HUES6 (cell line): ENCODE data around the gene OR52E5.

Experiments
- H3K27ac ChIP-seq: 2 replicates; pipeline ENCODE4 v1.7.0; 2013; ENCODE audit warnings: low read depth, mild to moderate bottlenecking, low read length, inconsistent platforms
- H3K27me3 ChIP-seq: 2 replicates; pipeline ENCODE4 v1.6.1; 2013; ENCODE audit warnings: low read length; ENCODE audit not compliant: control insufficient read depth, insufficient read depth
- H3K36me3 ChIP-seq: 2 replicates; pipeline ENCODE4 v1.6.1; 2013; ENCODE audit warnings: low read length; ENCODE audit not compliant: control insufficient read depth, insufficient read depth
- H3K4me1 ChIP-seq: 2 replicates; pipeline ENCODE4 v1.6.1; 2013; ENCODE audit warnings: low read length; ENCODE audit not compliant: control insufficient read depth, insufficient read depth
- H3K4me3 ChIP-seq: 2 replicates; pipeline ENCODE4 v1.5.1; 2013; ENCODE audit warnings: low read depth, low read length
- H3K9ac ChIP-seq: one replicate; pipeline ENCODE4 v1.6.1; 2013; ENCODE audit warnings: mild to moderate bottlenecking, low read length
- H3K9me3 ChIP-seq: 2 replicates; pipeline ENCODE4 v1.6.1; 2013; ENCODE audit warnings: low read depth, low read length; ENCODE audit not compliant: control insufficient read depth, insufficient read depth

The OR52E5 gene

GRCh38 chr11:5892908-5893307 is at the start of gene OR52E5:
Gene OR52E5 (plus strand): TSS chr11:5893208. CDS start chr11:5900777, 7,569 bp downstream.
- no peaks in the 10 kb centered on the region for H3K27me3 ChIP-seq
- H3K9ac ChIP-seq: no peak within 1 kb of the TSS

DNA sequence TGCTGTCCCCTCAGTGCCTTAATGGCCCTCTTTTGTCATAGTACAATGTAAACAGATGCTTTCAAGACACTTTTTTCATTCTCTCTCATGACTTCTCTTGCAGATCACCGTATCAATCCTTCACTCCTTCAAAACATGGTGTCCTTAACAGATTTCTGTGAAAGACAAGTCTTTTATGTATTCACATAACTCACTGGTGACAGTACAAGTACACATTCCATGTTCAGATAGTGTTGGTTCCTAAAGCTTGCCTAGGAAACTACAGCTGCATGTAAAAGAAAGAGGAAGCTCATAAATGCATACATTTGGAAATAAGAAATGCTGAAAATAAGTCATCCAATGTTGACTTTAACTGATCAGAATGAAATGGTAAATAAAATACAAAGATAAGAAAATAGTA is 46.3 kb upstream of the OR52E5 start:
- Histone ChIP-seq H3K9me3 (no peaks in the 10 kb centered on the region), H3K27ac (no peak overlapping the region), H3K9ac (no peak overlapping the region), H3K4me3 (no peak overlapping the region), H3K36me3 (no peaks in the 10 kb centered on the region), H3K27me3 (no peaks in the 10 kb centered on the region), H3K4me1 (no peaks in the 10 kb centered on the region)

More at GRCh38 chr11:5892908-5893307, at the start of gene OR52E5:
- H3K27ac ChIP-seq: no peak within 1 kb of the TSS
- no peaks in the 10 kb centered on the region for H3K4me1 ChIP-seq
- no peak within 1 kb of the TSS for H3K4me3 ChIP-seq
- no peaks in the 10 kb centered on the region for H3K9me3 ChIP-seq
- no peaks in the 10 kb centered on the region for H3K36me3 ChIP-seq

- H3K27ac ChIP-seq: no peak overlapping the region
- H3K4me3 ChIP-seq: no peak overlapping the region
- no peaks in the 10 kb centered on the region for H3K27me3 ChIP-seq
- H3K4me1 ChIP-seq: no peaks in the 10 kb centered on the region
- H3K9ac ChIP-seq: no peak overlapping the region
- H3K36me3 ChIP-seq: no peaks in the 10 kb centered on the region
- no peaks in the 10 kb centered on the region for H3K9me3 ChIP-seq
Measured at GRCh38 chr11:5847711-5848110, 45.3 kb upstream of the OR52E5 start.

GRCh38 chr11:5851002-5851401 is 42.0 kb upstream of the OR52E5 start:
- H3K9me3 ChIP-seq: no peaks in the 10 kb centered on the region
- H3K4me3 ChIP-seq: no peak overlapping the region
- H3K27me3 ChIP-seq: no peaks in the 10 kb centered on the region
- H3K4me1 ChIP-seq: no peaks in the 10 kb centered on the region
- H3K9ac ChIP-seq: no peak overlapping the region
- H3K36me3 ChIP-seq: no peaks in the 10 kb centered on the region
- H3K27ac ChIP-seq: no peak overlapping the region

- Histone ChIP-seq H3K9me3 (no peaks in the 10 kb centered on the region), H3K9ac (no peak within 1 kb of the TSS), H3K27ac (no peak within 1 kb of the TSS), H3K4me3 (no peak within 1 kb of the TSS), H3K36me3 (no peaks in the 10 kb centered on the region), H3K27me3 (no peaks in the 10 kb centered on the region), H3K4me1 (no peaks in the 10 kb centered on the region)
Measured at GRCh38 chr11:5857590-5857989, 35.4 kb upstream of the OR52E5 start, which contains the start of gene OR52E8. Gene OR52E8 (minus strand): TSS chr11:5857690. CDS start chr11:5857690, 0 bp downstream.

- Histone ChIP-seq H3K4me1 (no peaks in the 10 kb centered on the region), H3K9ac (no peak overlapping the region), H3K27me3 (no peaks in the 10 kb centered on the region), H3K4me3 (no peak overlapping the region), H3K27ac (no peak overlapping the region), H3K9me3 (peaks cover 5% of the 10 kb centered on the region; the same call in 1 of the 2 replicates), H3K36me3 (no peaks in the 10 kb centered on the region)
Measured at GRCh38 chr11:5865826-5866225, 27.2 kb upstream of the OR52E5 start.

DNA sequence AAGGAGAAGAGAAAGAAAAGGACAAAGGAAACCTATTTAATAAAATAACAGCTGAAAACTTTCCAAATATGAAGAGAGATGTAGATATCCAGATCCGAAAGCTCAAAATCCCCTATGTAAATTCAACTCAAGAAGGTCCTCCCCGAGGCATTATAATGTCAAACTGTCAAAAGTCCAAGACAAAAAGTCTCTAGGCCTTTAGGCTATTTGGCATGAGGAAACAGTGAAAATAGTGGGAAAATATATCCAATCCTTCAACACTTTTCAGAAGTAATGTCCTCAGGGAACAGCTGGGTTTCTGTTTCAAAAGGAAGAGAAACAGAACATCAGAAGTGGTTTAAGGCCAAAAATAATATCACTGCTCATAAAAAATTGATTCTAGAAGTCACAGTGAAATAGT is 14.4 kb upstream of the OR52E5 start:
- Histone ChIP-seq H3K9me3 (no peaks in the 10 kb centered on the region), H3K36me3 (no peaks in the 10 kb centered on the region), H3K4me1 (no peaks in the 10 kb centered on the region), H3K27me3 (no peaks in the 10 kb centered on the region), H3K9ac (no peak overlapping the region), H3K27ac (no peak overlapping the region), H3K4me3 (no peak overlapping the region)

- Histone ChIP-seq H3K36me3 (no peaks in the 10 kb centered on the region), H3K27me3 (no peaks in the 10 kb centered on the region), H3K9me3 (no peaks in the 10 kb centered on the region)
Measured at GRCh38 chr11:5880329-5880728, 12.7 kb upstream of the OR52E5 start, which contains the start of gene OR52E4. Gene OR52E4 (plus strand): TSS chr11:5880629. CDS start chr11:5884293, 3,664 bp downstream.

GRCh38 chr11:5881756-5882155 is 11.3 kb upstream of the OR52E5 start:
- Histone ChIP-seq H3K9me3 (no peaks in the 10 kb centered on the region), H3K27ac (no peak overlapping the region), H3K4me3 (no peak overlapping the region), H3K9ac (no peak overlapping the region), H3K36me3 (no peaks in the 10 kb centered on the region), H3K27me3 (no peaks in the 10 kb centered on the region), H3K4me1 (no peaks in the 10 kb centered on the region)

More at GRCh38 chr11:5880329-5880728, 12.7 kb upstream of the OR52E5 start, which contains the start of gene OR52E4:
- Histone ChIP-seq H3K4me1 (no peaks in the 10 kb centered on the region), H3K9ac (no peak within 1 kb of the TSS), H3K4me3 (no peak within 1 kb of the TSS), H3K27ac (no peak within 1 kb of the TSS)

- no peaks in the 10 kb centered on the region for H3K27me3 ChIP-seq
- no peak overlapping the region for H3K9ac ChIP-seq
- no peaks in the 10 kb centered on the region for H3K4me1 ChIP-seq
- H3K4me3 ChIP-seq: no peak overlapping the region
- H3K9me3 ChIP-seq: no peaks in the 10 kb centered on the region
- no peak overlapping the region for H3K27ac ChIP-seq
- no peaks in the 10 kb centered on the region for H3K36me3 ChIP-seq
Measured at GRCh38 chr11:5887172-5887571, 5.8 kb upstream of the OR52E5 start.

GRCh38 chr11:5887661-5888060 is 5.3 kb upstream of the OR52E5 start:
- no peak overlapping the region for H3K4me3 ChIP-seq
- no peak overlapping the region for H3K27ac ChIP-seq
- no peaks in the 10 kb centered on the region for H3K9me3 ChIP-seq
- H3K4me1 ChIP-seq: no peaks in the 10 kb centered on the region
- no peak overlapping the region for H3K9ac ChIP-seq
- no peaks in the 10 kb centered on the region for H3K36me3 ChIP-seq
- H3K27me3 ChIP-seq: no peaks in the 10 kb centered on the region
